Endothelial cell of umbilical vein (primary cell): ENCODE measurements around the gene SPAG9. TPM values are rescaled to one million over a fixed set of nuclear protein-coding genes. Genes with fewer than 3 reads are reported as not detected.

ENCODE experiments used
- BruUV-seq: library from RNA; stranded (reverse); fragments of 400-500 nt; replicated peaks from 2 replicates; lab custom pipeline; 2021; lab: Mats Ljungman, UMichigan
- CTCF ChIA-PET: fragments of 300-600, 350-600 bp; sonication (Branson Sonifier 250); formaldehyde crosslinking; loops from one replicate; lab custom pipeline; 2021; ENCODE audit warnings: antibody characterized with exemption, inconsistent platforms; lab: Charles Lee
- POLR2A ChIA-PET: fragments of 300-600, 350-600 bp; sonication (Branson Sonifier 250); formaldehyde crosslinking; loops from one replicate; lab custom pipeline; 2021; ENCODE audit warnings: antibody characterized with exemption, inconsistent platforms; lab: Charles Lee
- DNase-seq: peaks from one replicate; pipeline ENCODE4 v3.0.0-alpha.2; 2011; ENCODE audit warnings: low read depth, low spot score
- FAIRE-seq: peaks from 2 replicates; lab custom pipeline; 2011; peaks lifted over from hg19 to GRCh38; lab: Jason Lieb, UNC
- H2AFZ ChIP-seq: 2 replicates; pipeline ENCODE4 v1.6.0; 2012; ENCODE audit warnings: low read depth, low read length, control low read depth, inconsistent platforms
- H3K27ac ChIP-seq: 2 replicates; pipeline ENCODE4 v1.5.1; 2011; ENCODE audit warnings: low read depth, mild to moderate bottlenecking, control low read depth, low read length, moderate library complexity; ENCODE audit not compliant: insufficient read depth
- H3K27me3 ChIP-seq, 2 experiments: 2 replicates each; pipeline versions ENCODE4 v1.6.0 to v1.6.1; 2011; ENCODE audit warnings: low read length in 2 of 2, mixed read lengths in 1 of 2; ENCODE audit not compliant: control insufficient read depth in 2 of 2, insufficient read depth in 2 of 2
- H3K36me3 ChIP-seq, 2 experiments: 2 replicates in 1 of 2; 3 replicates in 1 of 2; pipeline ENCODE4 v1.5.1; 2011; ENCODE audit warnings: low read length in 2 of 2, mild to moderate bottlenecking in 1 of 2, moderate library complexity in 1 of 2; ENCODE audit not compliant: control insufficient read depth in 2 of 2, insufficient read depth in 2 of 2; ENCODE audit errors: extremely low read depth in 1 of 2
- H3K4me1 ChIP-seq: 3 replicates; pipeline ENCODE4 v1.5.1; 2011; ENCODE audit warnings: mild to moderate bottlenecking, low read length; ENCODE audit not compliant: control insufficient read depth, insufficient read depth; ENCODE audit errors: extremely low read depth
- H3K4me2 ChIP-seq: 2 replicates; pipeline ENCODE4 v1.6.1; 2011; ENCODE audit warnings: low read length, control low read depth, mixed read lengths; ENCODE audit not compliant: insufficient read depth
- H3K4me3 ChIP-seq, 3 experiments: fragments of 200-600 bp in 1 of 3; sonication (generic), shearing (Covaris generic) in 1 of 3; replicated peaks in 1 of 3; 2 replicates each; pipeline ENCODE4 v1.5.1; 2011 to 2016; ENCODE audit warnings: control low read depth in 3 of 3, low read length in 3 of 3, mild to moderate bottlenecking in 2 of 3, inconsistent platforms in 1 of 3, low read depth in 1 of 3, moderate library complexity in 1 of 3; ENCODE audit not compliant: insufficient read depth in 1 of 3
- H3K79me2 ChIP-seq: 2 replicates; pipeline ENCODE4 v1.6.0; 2012; ENCODE audit warnings: low read length, inconsistent platforms; ENCODE audit not compliant: control insufficient read depth, insufficient read depth
- H3K9ac ChIP-seq: replicated peaks from 2 replicates; pipeline ENCODE3; 2011; ENCODE audit warnings: low read length, control low read depth; ENCODE audit not compliant: insufficient read depth; ENCODE audit errors: extremely low read depth
- H3K9me1 ChIP-seq: replicated peaks from 3 replicates; pipeline ENCODE4 v1.6.0; 2011; ENCODE audit warnings: mild to moderate bottlenecking, low read length; ENCODE audit not compliant: control insufficient read depth, insufficient read depth; ENCODE audit errors: extremely low read depth
- H3K9me3 ChIP-seq: replicated peaks from 2 replicates; pipeline ENCODE4 v1.5.1; 2012; ENCODE audit warnings: low read length, inconsistent platforms; ENCODE audit not compliant: control insufficient read depth, insufficient read depth
- H4K20me1 ChIP-seq: replicated peaks from 2 replicates; pipeline ENCODE3; 2011; ENCODE audit warnings: mild to moderate bottlenecking, low read length; ENCODE audit not compliant: control insufficient read depth, insufficient read depth; ENCODE audit errors: extremely low read depth
- EZH2 ChIP-seq: IDR thresholded peaks from 2 replicates; pipeline ENCODE4 v1.6.1; 2012; ENCODE audit warnings: borderline replicate concordance, low read depth, mild to moderate bottlenecking, moderate library complexity, low read length, inconsistent platforms; ENCODE audit not compliant: severe bottlenecking
- FOS ChIP-seq: IDR thresholded peaks from 2 replicates; pipeline ENCODE4 v1.6.1; 2011; ENCODE audit warnings: mild to moderate bottlenecking, low read length, moderate library complexity, borderline replicate concordance; ENCODE audit not compliant: insufficient read depth
- GATA2 ChIP-seq: IDR thresholded peaks from 2 replicates; pipeline ENCODE4 v1.7.0; 2011; ENCODE audit warnings: low read depth, mild to moderate bottlenecking, moderate library complexity, mixed read lengths, low read length; ENCODE audit not compliant: insufficient read length, insufficient read depth
- JUN ChIP-seq: IDR thresholded peaks from 2 replicates; pipeline ENCODE4 v1.6.1; 2011; ENCODE audit warnings: borderline replicate concordance, low read depth; ENCODE audit not compliant: insufficient read length, insufficient read depth
- MYC ChIP-seq: IDR thresholded peaks from one replicate; pipeline ENCODE4 v1.6.1; 2011; ENCODE audit warnings: mild to moderate bottlenecking, low read depth, low read length
- POLR2A ChIP-seq: IDR thresholded peaks from 2 replicates; pipeline ENCODE4 v1.6.1; 2012; ENCODE audit warnings: low read depth, mild to moderate bottlenecking, control low read depth, low read length
- POLR2AphosphoS5 ChIP-seq: IDR thresholded peaks from 2 replicates; pipeline ENCODE4 v1.6.1; 2012; ENCODE audit warnings: low read depth, mild to moderate bottlenecking, control low read depth, low read length, moderate library complexity; ENCODE audit not compliant: insufficient read depth
- dilution Hi-C: fragments of 300-500 bp; cut with MboI; formaldehyde crosslinking; loops from one replicate; pipeline ENCODE4 v1.15.0; 2019; ENCODE audit warnings: low sequenced_read_pairs; ENCODE audit not compliant: extremely low pct_ligation_motif_present
- intact Hi-C: fragments of 100-400 bp; cut with micrococcal nuclease; formaldehyde crosslinking; loops from one replicate; pipeline ENCODE4 v1.10.0; 2022
- polyA plus RNA-seq, 4 experiments: library from polyadenylated mRNA; depleted of rRNA in 3 of 4; stranded (reverse) in 3 of 4; unstranded in 1 of 4; fragments of >200 nt; gene quantifications; 2 replicates each; pipeline versions ENCODE4 v1.2.1 to v1.2.3, GENCODE V29; 2011 to 2012; ENCODE audit warnings: missing spikeins in 1 of 4
- total RNA-seq: library from RNA; stranded (reverse); gene quantifications from 2 replicates; pipeline ENCODE4 v1.2.3, GENCODE V29; 2021
- TF ChIP-seq, protein P1 (sequence below), 2 donors: IDR thresholded peaks; 1 replicate in 1 of 2; 2 replicates in 1 of 2; pipeline ENCODE4 v1.5.1; 2011; ENCODE audit warnings: low read length in 2 of 2, mild to moderate bottlenecking in 2 of 2, moderate library complexity in 2 of 2, control low read depth in 1 of 2, inconsistent platforms in 1 of 2, low read depth in 1 of 2; ENCODE audit not compliant: insufficient read depth in 1 of 2; ENCODE audit errors: extremely low read depth in 1 of 2
- TF ChIP-seq, protein P2 (sequence below): IDR thresholded peaks from 2 replicates; pipeline ENCODE4 v1.6.1; 2011; ENCODE audit not compliant: insufficient read depth, insufficient read length

SPAG9 gene
- total and polyA plus RNA-seq, 2 donors (not counting 3 experiments of a cell fraction or from before 2014, with no cell fraction given): 16.5 to 75.0 TPM

DNA sequence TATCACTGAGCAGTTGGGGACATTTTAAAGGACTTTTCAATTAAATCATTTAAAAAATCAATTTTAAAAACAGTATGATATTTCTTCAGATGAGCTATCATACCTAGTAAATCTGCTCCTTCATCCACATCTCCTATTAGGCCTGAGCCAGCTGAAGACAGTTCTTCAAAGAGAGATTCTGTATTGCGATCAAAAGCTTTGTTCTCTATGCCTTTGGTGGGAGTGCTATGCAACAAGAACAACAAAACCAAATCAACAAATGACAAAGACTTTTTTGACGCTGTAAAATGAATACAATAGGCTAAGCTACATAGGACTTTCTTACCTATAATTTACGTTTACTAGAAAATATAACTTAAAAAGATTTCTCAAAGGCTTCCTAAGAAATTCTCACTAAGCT is 106.5 kb downstream of the SPAG9 start:
- POLR2A ChIA-PET: no interaction called here
- H3K4me1 ChIP-seq: peaks cover 8% of the 10 kb centered on the region
- dilution Hi-C loops: no loop called here
- no peak overlapping the region for H3K4me3 ChIP-seq
- no peaks in the 10 kb centered on the region for H3K79me2 ChIP-seq
- TF ChIP-seq, protein P1, sequence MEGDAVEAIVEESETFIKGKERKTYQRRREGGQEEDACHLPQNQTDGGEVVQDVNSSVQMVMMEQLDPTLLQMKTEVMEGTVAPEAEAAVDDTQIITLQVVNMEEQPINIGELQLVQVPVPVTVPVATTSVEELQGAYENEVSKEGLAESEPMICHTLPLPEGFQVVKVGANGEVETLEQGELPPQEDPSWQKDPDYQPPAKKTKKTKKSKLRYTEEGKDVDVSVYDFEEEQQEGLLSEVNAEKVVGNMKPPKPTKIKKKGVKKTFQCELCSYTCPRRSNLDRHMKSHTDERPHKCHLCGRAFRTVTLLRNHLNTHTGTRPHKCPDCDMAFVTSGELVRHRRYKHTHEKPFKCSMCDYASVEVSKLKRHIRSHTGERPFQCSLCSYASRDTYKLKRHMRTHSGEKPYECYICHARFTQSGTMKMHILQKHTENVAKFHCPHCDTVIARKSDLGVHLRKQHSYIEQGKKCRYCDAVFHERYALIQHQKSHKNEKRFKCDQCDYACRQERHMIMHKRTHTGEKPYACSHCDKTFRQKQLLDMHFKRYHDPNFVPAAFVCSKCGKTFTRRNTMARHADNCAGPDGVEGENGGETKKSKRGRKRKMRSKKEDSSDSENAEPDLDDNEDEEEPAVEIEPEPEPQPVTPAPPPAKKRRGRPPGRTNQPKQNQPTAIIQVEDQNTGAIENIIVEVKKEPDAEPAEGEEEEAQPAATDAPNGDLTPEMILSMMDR (IDR thresholded peaks at IDR 0.05; ENCODE audit: extremely low read depth in 1 of 2, insufficient read depth in 1 of 2, low read depth in 1 of 2, low read length in 2 of 2): no peak
- TF ChIP-seq EZH2 (no peak), POLR2AphosphoS5 (no peak), GATA2 (no peak), MYC (no peak), JUN (no peak), POLR2A (no peak), FOS (no peak)
- TF ChIP-seq, protein P2, sequence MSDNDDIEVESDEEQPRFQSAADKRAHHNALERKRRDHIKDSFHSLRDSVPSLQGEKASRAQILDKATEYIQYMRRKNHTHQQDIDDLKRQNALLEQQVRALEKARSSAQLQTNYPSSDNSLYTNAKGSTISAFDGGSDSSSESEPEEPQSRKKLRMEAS: no peak
- CTCF ChIA-PET: interaction anchor here (0.8 to 3.5 kb wide), 7 partner anchors 8 to 139 kb away, joined by 3 to 12 read pairs (median 4); partner anchors contain the start of gene NME1
- H3K36me3 ChIP-seq: peaks cover 3% of the 10 kb centered on the region in 2 experiments
- H3K9ac ChIP-seq: no peak overlapping the region
- no peak for DNase-seq
- H3K9me1 ChIP-seq: no peaks in the 10 kb centered on the region
- no peaks in the 10 kb centered on the region for H4K20me1 ChIP-seq
- no peak overlapping the region for H2AFZ ChIP-seq
- intact Hi-C loops: no loop called here
- FAIRE-seq: no peak
- no peak overlapping the region for H3K4me2 ChIP-seq
- H3K27ac ChIP-seq: no peak overlapping the region
- no peaks in the 10 kb centered on the region for H3K9me3 ChIP-seq
- no TSS peak for BruUV-seq
- no peaks in the 10 kb centered on the region for H3K27me3 ChIP-seq
